ENCODE measurements around the gene CYRIA. TPM values are rescaled to one million over a fixed set of nuclear protein-coding genes. Genes with fewer than 3 reads are reported as not detected.

CYRIA gene
- polyA plus RNA-seq, 1 donor, result 5.3 TPM

- H3K9me3 ChIP-seq (ENCODE audit: control insufficient read depth, low read depth, low read length), result no peaks in the 10 kb centered on the region
- no peak overlapping the region for H3K27ac ChIP-seq (ENCODE audit: low read length)
- H3K4me3 ChIP-seq (ENCODE audit: low read length), result no peak overlapping the region
- DNase-seq, result no peak
- no peaks in the 10 kb centered on the region for H3K4me1 ChIP-seq (ENCODE audit: control insufficient read depth, insufficient read depth, low read length)
- WGBS (ENCODE audit: insufficient coverage, low lambda C conversion rate), result 100% methylated on average over 1 of the region's 2 CpGs
- H3K36me3 ChIP-seq (ENCODE audit: control insufficient read depth, insufficient read depth, low read length), result no peaks in the 10 kb centered on the region
- peaks cover 4% of the 10 kb centered on the region for H3K27me3 ChIP-seq (ENCODE audit: control insufficient read depth, insufficient read depth, low read length)
These were observed 21.0 kb upstream of the CYRIA start for GRCh38 chr2:16686641-16687040.

DNA sequence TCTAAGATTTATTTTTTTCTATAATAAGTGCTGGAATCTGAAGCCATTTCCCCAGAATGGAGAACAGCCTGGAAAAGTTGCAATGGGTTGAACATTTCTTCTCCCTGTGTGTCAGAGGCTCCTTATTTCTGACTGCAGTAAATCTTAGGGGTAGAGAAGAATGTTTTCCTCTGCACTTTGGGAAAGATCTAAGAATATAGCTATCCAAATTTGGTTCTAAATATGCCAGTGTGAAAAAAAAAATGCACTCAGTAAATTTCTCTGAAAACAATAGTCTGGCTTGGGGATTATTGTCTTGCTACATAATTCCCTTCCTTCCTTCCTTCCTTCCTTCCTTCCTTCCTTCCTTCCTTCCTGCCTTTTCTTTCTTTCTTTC is 19.7 kb upstream of the CYRIA start:
- no peak overlapping the region for H3K4me3 ChIP-seq (ENCODE audit: low read length)
- H3K27ac ChIP-seq (ENCODE audit: low read length), result no peak overlapping the region
- DNase-seq, result no peak
- no peaks in the 10 kb centered on the region for H3K36me3 ChIP-seq (ENCODE audit: control insufficient read depth, insufficient read depth, low read length)
- H3K27me3 ChIP-seq (ENCODE audit: control insufficient read depth, insufficient read depth, low read length), result peaks cover 2% of the 10 kb centered on the region
- no peaks in the 10 kb centered on the region for H3K4me1 ChIP-seq (ENCODE audit: control insufficient read depth, insufficient read depth, low read length)
- H3K9me3 ChIP-seq (ENCODE audit: control insufficient read depth, low read depth, low read length), result no peaks in the 10 kb centered on the region

DNA sequence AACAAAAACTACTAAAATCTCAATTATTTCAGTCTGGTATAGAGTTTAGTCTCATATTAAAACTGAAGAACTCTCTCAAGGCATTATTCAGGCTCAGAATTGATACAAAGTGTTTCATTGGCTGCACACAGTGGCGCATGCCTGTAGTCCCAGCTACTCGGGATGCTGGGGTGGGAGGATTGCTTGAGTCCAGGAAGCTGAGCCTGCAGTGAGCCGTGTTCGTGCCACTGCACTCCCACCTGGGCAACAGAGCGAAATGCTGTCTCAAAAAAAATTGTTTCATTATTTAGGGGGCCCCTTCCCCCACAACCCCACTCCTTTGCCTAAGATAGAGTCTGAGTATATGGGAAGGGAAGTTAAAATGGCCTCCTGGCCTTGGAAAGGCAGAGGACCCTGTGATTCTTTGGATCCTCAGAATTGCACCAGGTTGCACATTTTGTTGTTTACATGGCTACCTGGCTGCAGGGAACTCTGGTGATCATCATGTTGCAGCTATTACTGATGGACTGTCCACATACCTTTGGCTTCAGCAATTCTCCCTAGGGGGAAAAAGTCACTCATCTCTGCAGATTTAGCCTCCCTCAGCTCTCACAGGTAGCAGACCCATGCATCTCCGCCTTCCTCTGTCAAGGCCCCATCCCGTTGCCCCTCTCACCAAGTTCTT is 19.2 kb upstream of the CYRIA start:
- H3K4me3 ChIP-seq (ENCODE audit: low read length), result no peak overlapping the region
- H3K4me1 ChIP-seq (ENCODE audit: control insufficient read depth, insufficient read depth, low read length), result no peaks in the 10 kb centered on the region
- no CpG with 5 or more reads among the region's 7 CpGs for WGBS (ENCODE audit: insufficient coverage, low lambda C conversion rate)
- peaks cover 2% of the 10 kb centered on the region for H3K27me3 ChIP-seq (ENCODE audit: control insufficient read depth, insufficient read depth, low read length)
- no peak overlapping the region for H3K27ac ChIP-seq (ENCODE audit: low read length)
- no peaks in the 10 kb centered on the region for H3K36me3 ChIP-seq (ENCODE audit: control insufficient read depth, insufficient read depth, low read length)
- DNase-seq, result no peak
- no peaks in the 10 kb centered on the region for H3K9me3 ChIP-seq (ENCODE audit: control insufficient read depth, low read depth, low read length)

GRCh38 chr2:16683576-16683975 is 17.9 kb upstream of the CYRIA start:
- no peak for DNase-seq
- peaks cover 2% of the 10 kb centered on the region for H3K27me3 ChIP-seq (ENCODE audit: control insufficient read depth, insufficient read depth, low read length)
- H3K36me3 ChIP-seq (ENCODE audit: control insufficient read depth, insufficient read depth, low read length), result no peaks in the 10 kb centered on the region
- WGBS (ENCODE audit: insufficient coverage, low lambda C conversion rate), result no CpG with 5 or more reads among the region's 3 CpGs
- H3K9me3 ChIP-seq (ENCODE audit: control insufficient read depth, low read depth, low read length), result no peaks in the 10 kb centered on the region
- no peak overlapping the region for H3K4me3 ChIP-seq (ENCODE audit: low read length)
- H3K4me1 ChIP-seq (ENCODE audit: control insufficient read depth, insufficient read depth, low read length), result no peaks in the 10 kb centered on the region
- no peak overlapping the region for H3K27ac ChIP-seq (ENCODE audit: low read length)

DNA sequence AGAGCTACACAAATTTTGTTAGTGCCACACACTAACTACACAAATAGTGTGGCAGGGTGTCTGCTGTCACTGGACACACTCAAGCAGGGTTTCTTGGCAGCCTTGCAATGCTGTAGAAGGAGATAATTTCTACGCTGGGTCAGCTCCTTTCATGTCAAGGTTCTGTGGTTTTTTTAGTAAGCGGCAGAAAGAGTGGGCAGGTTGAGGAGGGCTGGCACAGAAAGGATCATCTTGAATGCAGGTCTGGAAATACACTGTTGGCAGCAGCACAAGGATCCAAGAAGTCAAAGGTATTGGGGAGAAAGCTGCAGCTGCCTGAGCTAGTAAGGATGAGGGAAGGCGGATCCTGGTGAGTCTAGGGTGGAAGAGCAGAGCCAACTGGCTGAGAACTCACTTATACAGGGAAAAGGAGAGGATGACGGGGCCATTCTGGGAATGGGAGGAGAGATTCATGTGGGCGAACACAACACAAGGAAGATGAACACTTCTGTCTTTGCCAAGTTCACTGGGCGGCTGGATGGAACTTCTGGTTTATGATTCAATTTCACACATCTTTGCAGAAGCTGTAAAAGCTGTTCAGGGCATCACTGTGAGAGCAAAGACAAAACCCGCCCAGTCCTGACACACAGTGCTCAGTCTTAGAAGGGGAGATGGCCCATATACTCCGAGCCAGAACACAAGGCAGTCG is 16.9 kb upstream of the CYRIA start:
- DNase-seq, result no peak
- Histone ChIP-seq H3K27ac (ENCODE audit: low read length) (no peak overlapping the region), H3K4me1 (ENCODE audit: control insufficient read depth, insufficient read depth, low read length) (no peaks in the 10 kb centered on the region), H3K27me3 (ENCODE audit: control insufficient read depth, insufficient read depth, low read length) (peaks cover 2% of the 10 kb centered on the region), H3K36me3 (ENCODE audit: control insufficient read depth, insufficient read depth, low read length) (no peaks in the 10 kb centered on the region), H3K4me3 (ENCODE audit: low read length) (no peak overlapping the region), H3K9me3 (ENCODE audit: control insufficient read depth, low read depth, low read length) (no peaks in the 10 kb centered on the region)
- no CpG with 5 or more reads among the region's 9 CpGs for WGBS (ENCODE audit: insufficient coverage, low lambda C conversion rate)

DNA sequence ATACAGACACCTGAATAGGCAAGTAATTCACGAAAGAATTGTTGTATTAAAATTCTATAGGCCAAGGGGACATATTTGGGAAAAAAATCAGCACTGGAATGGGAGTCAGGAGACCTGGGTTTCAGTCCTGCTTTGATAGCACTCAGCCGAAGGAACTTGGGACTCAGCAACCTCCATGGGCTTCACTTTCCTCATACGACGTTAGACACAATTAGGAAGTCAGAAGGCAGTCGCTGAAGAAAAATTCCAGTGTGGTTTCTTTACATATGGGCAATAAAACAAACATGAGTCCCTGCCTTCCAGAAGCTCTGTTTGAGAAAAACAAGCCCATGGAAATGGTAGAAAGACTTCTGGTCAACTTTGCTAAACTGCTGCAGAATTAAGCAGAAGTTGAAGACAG is 15.1 kb upstream of the CYRIA start:
- no peak overlapping the region for H3K27ac ChIP-seq (ENCODE audit: low read length)
- DNase-seq, result no peak
- WGBS (ENCODE audit: insufficient coverage, low lambda C conversion rate), result no CpG with 5 or more reads among the region's 5 CpGs
- H3K27me3 ChIP-seq (ENCODE audit: control insufficient read depth, insufficient read depth, low read length), result peaks cover 2% of the 10 kb centered on the region
- no peaks in the 10 kb centered on the region for H3K9me3 ChIP-seq (ENCODE audit: control insufficient read depth, low read depth, low read length)
- no peak overlapping the region for H3K4me3 ChIP-seq (ENCODE audit: low read length)
- no peaks in the 10 kb centered on the region for H3K4me1 ChIP-seq (ENCODE audit: control insufficient read depth, insufficient read depth, low read length)
- H3K36me3 ChIP-seq (ENCODE audit: control insufficient read depth, insufficient read depth, low read length), result no peaks in the 10 kb centered on the region

DNA sequence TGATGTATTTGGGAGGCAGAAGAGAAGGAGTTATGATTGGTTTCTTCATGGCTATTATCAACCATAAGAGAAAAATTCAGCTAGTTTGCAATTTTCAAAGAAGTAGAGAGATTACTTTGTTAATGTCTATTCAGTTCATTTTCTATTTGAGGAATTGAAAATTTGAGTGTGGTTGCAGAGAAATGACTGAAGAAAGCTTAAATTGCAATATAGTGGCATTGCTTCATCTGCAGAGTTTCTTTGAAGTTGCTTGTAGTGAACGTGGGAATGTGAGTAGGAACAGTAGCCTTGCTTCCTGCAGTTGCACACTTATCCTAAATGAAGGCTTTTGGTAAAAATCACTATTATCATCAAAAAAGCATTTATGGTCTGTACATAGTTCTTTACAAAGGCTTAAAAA is 14.7 kb upstream of the CYRIA start:
- no peak for DNase-seq
- no peaks in the 10 kb centered on the region for H3K36me3 ChIP-seq (ENCODE audit: control insufficient read depth, insufficient read depth, low read length)
- H3K27me3 ChIP-seq (ENCODE audit: control insufficient read depth, insufficient read depth, low read length), result peaks cover 2% of the 10 kb centered on the region
- no peaks in the 10 kb centered on the region for H3K4me1 ChIP-seq (ENCODE audit: control insufficient read depth, insufficient read depth, low read length)
- no peak overlapping the region for H3K27ac ChIP-seq (ENCODE audit: low read length)
- WGBS (ENCODE audit: insufficient coverage, low lambda C conversion rate), result no CpG with 5 or more reads among the region's 1 CpG
- H3K9me3 ChIP-seq (ENCODE audit: control insufficient read depth, low read depth, low read length), result no peaks in the 10 kb centered on the region
- H3K4me3 ChIP-seq (ENCODE audit: low read length), result no peak overlapping the region

GRCh38 chr2:16678964-16679363 is 13.3 kb upstream of the CYRIA start:
- Histone ChIP-seq H3K4me1 (ENCODE audit: control insufficient read depth, insufficient read depth, low read length) (no peaks in the 10 kb centered on the region), H3K27me3 (ENCODE audit: control insufficient read depth, insufficient read depth, low read length) (peaks cover 2% of the 10 kb centered on the region)
- WGBS (ENCODE audit: insufficient coverage, low lambda C conversion rate), result no CpG with 5 or more reads among the region's 4 CpGs

DNA sequence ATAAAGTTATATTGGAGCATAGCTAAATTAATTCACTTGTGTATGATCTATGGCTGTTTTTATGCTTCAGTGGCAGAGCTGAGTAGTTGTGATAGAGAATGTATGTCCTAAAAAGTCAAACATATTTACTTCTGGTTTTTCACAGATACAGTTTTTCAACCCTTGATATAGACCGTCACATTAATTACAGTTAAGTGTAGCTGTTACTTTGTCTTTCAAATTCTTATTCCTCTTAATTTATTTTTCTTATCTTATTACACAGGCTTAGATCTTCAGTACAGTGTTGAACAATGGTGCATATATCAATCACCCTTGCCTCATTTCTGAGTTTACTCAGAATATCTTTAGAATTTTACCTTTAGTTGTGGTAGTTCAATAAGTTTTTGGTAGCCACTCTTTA is 12.2 kb upstream of the CYRIA start:
- no peaks in the 10 kb centered on the region for H3K9me3 ChIP-seq (ENCODE audit: control insufficient read depth, low read depth, low read length)
- H3K27me3 ChIP-seq (ENCODE audit: control insufficient read depth, insufficient read depth, low read length), result no peaks in the 10 kb centered on the region
- no peaks in the 10 kb centered on the region for H3K4me1 ChIP-seq (ENCODE audit: control insufficient read depth, insufficient read depth, low read length)
- H3K4me3 ChIP-seq (ENCODE audit: low read length), result no peak overlapping the region
- no peak for DNase-seq
- H3K27ac ChIP-seq (ENCODE audit: low read length), result no peak overlapping the region
- 93% methylated on average over 1 of the region's 1 CpG for WGBS (ENCODE audit: insufficient coverage, low lambda C conversion rate)
- no peaks in the 10 kb centered on the region for H3K36me3 ChIP-seq (ENCODE audit: control insufficient read depth, insufficient read depth, low read length)

More at GRCh38 chr2:16678964-16679363, 13.3 kb upstream of the CYRIA start:
- Histone ChIP-seq H3K4me3 (ENCODE audit: low read length) (no peak overlapping the region), H3K9me3 (ENCODE audit: control insufficient read depth, low read depth, low read length) (no peaks in the 10 kb centered on the region), H3K27ac (ENCODE audit: low read length) (no peak overlapping the region), H3K36me3 (ENCODE audit: control insufficient read depth, insufficient read depth, low read length) (no peaks in the 10 kb centered on the region)
- DNase-seq, result no peak

DNA sequence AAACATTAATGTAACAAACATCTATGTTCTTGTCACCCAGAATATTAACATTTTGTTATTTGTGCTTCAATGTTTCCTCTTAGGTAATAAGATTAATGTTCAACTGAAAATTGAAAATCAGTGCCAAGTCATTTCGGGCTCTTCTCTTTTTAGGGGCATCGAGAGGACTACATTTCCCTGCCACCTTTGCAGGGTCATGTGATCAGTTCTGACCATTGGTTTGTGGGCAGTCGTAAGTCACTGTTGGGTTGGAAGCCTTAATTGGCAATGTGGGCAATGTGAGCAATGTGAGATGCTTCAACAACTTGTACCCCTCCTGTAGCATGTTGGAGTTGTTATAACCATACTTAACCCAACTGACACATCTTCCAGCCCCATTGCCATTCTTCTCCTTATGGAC is 10.1 kb upstream of the CYRIA start:
- Histone ChIP-seq H3K36me3 (ENCODE audit: control insufficient read depth, insufficient read depth, low read length) (no peaks in the 10 kb centered on the region), H3K4me1 (ENCODE audit: control insufficient read depth, insufficient read depth, low read length) (no peaks in the 10 kb centered on the region), H3K9me3 (ENCODE audit: control insufficient read depth, low read depth, low read length) (no peaks in the 10 kb centered on the region), H3K4me3 (ENCODE audit: low read length) (no peak overlapping the region), H3K27me3 (ENCODE audit: control insufficient read depth, insufficient read depth, low read length) (no peaks in the 10 kb centered on the region), H3K27ac (ENCODE audit: low read length) (no peak overlapping the region)
- no peak for DNase-seq
- WGBS (ENCODE audit: insufficient coverage, low lambda C conversion rate), result no CpG with 5 or more reads among the region's 3 CpGs

DNA sequence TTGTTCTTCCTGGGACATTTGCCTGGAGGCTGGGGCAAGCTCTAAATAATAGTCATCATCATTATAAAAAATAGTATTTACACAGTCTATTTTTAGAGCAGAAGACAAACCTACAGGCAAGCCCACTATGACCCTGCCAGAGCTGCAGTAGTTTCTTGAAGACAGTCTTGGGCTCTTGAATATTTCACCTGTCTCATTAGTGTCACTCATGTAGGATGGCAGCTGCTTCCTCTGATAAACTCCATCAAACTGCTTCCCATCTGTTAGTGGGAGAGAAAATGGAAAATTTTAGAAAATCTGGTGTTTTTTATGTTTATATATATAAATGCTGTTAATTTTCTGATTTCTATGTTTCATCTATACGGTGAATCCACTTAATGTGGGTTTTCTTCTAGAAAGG is 8.5 kb upstream of the CYRIA start:
- Histone ChIP-seq H3K4me3 (ENCODE audit: low read length) (no peak overlapping the region), H3K9me3 (ENCODE audit: control insufficient read depth, low read depth, low read length) (no peaks in the 10 kb centered on the region), H3K36me3 (ENCODE audit: control insufficient read depth, insufficient read depth, low read length) (no peaks in the 10 kb centered on the region), H3K27me3 (ENCODE audit: control insufficient read depth, insufficient read depth, low read length) (no peaks in the 10 kb centered on the region), H3K4me1 (ENCODE audit: control insufficient read depth, insufficient read depth, low read length) (no peaks in the 10 kb centered on the region), H3K27ac (ENCODE audit: low read length) (no peak overlapping the region)
- WGBS (ENCODE audit: insufficient coverage, low lambda C conversion rate), result no CpG with 5 or more reads among the region's 1 CpG
- DNase-seq, result no peak
